ENCODE results near the gene LENEP.
A peak's percentile ranks its signal among the peaks of the same experiment; 100 is the strongest.

LENEP gene

GRCh38 chr1:155026588-155026987, 33.2 kb downstream of the LENEP start:
- DNase-seq (ENCODE audit: low spot score) = peak; percentile 29

GRCh38 chr1:155029513-155030242, 36.3 kb downstream of the LENEP start:
- DNase-seq (ENCODE audit: low spot score) = no peak

GRCh38 chr1:155030243-155030795, 36.9 kb downstream of the LENEP start:
- DNase-seq (ENCODE audit: low spot score) = no peak

- no peak for DNase-seq (ENCODE audit: low spot score)
These were observed 37.5 kb downstream of the LENEP start for GRCh38 chr1:155030899-155031298.

- no peak for DNase-seq (ENCODE audit: low spot score)
These were observed 39.5 kb downstream of the LENEP start for GRCh38 chr1:155032886-155033285.

- DNase-seq (ENCODE audit: low spot score) = no peak
These were observed 40.1 kb downstream of the LENEP start, which contains the start of the genes DCST1 and DCST2 for GRCh38 chr1:155033524-155033923. Gene DCST1 (plus strand): TSS chr1:155033824. CDS start chr1:155034037, 213 bp downstream. Gene DCST2 (minus strand): TSS chr1:155033781. CDS start chr1:155033701, 80 bp downstream.

- DNase-seq (ENCODE audit: low spot score) = no peak
These were observed 41.2 kb downstream of the LENEP start for GRCh38 chr1:155034318-155035208.

- no peak for DNase-seq (ENCODE audit: low spot score)
These were observed 42.5 kb downstream of the LENEP start for GRCh38 chr1:155035936-155036335.

GRCh38 chr1:155037043-155037442, 43.7 kb downstream of the LENEP start:
- DNase-seq (ENCODE audit: low spot score) = no peak

- no peak for DNase-seq (ENCODE audit: low spot score)
These were observed 44.6 kb downstream of the LENEP start for GRCh38 chr1:155037851-155038441.

GRCh38 chr1:155038602-155039307, 45.4 kb downstream of the LENEP start:
- DNase-seq (ENCODE audit: low spot score) = no peak

GRCh38 chr1:155039308-155039669, 45.9 kb downstream of the LENEP start:
- no peak for DNase-seq (ENCODE audit: low spot score)

GRCh38 chr1:155040358-155041093, 47.1 kb downstream of the LENEP start:
- DNase-seq (ENCODE audit: low spot score) = no peak

- DNase-seq (ENCODE audit: low spot score) = no peak
These were observed 49.4 kb downstream of the LENEP start for GRCh38 chr1:155042789-155043188.

- DNase-seq (ENCODE audit: low spot score) = no peak
These were observed 49.9 kb downstream of the LENEP start for GRCh38 chr1:155043301-155043702.

GRCh38 chr1:155043793-155044192, 50.4 kb downstream of the LENEP start:
- DNase-seq (ENCODE audit: low spot score) = no peak
